Esophagus squamous epithelium (tissue), 4 donors: ENCODE measurements around the gene HOOK2.

Experiments
- POLR2A ChIP-seq, 4 donors: fragments of 450-650 bp; IDR thresholded peaks; one replicate each; pipeline ENCODE4 v1.6.1; 2017; ENCODE audit warnings: antibody characterized with exemption in 4 of 4, mild to moderate bottlenecking in 4 of 4, moderate library complexity in 3 of 4
- TF ChIP-seq, protein P1 (sequence below), 6 experiments: fragments of 450-650 bp in 4 of 6; fragments of 200-600 bp in 2 of 6; sonication (generic) in 2 of 6; IDR thresholded peaks; one replicate each; pipeline ENCODE4 v1.5.1; 2016 to 2019; ENCODE audit warnings: antibody characterized with exemption in 6 of 6, mild to moderate bottlenecking in 4 of 6, moderate library complexity in 4 of 6

DNA sequence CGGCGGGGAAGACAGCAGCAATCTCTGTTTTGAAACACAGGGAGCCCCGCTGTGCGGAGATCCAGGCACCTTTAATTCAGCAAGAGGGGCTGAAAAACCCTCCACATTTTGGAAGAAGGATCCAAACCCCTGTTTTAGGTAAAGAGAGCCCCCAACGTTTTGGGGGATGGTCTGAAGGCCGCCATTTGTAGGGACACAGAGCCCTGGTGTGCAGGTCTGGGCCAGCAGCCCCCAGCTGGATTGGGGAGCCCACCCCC is 3.5 kb upstream of the HOOK2 start:
- no peak for TF ChIP-seq POLR2A (IDR thresholded peaks at IDR 0.05)
- TF ChIP-seq, protein P1, sequence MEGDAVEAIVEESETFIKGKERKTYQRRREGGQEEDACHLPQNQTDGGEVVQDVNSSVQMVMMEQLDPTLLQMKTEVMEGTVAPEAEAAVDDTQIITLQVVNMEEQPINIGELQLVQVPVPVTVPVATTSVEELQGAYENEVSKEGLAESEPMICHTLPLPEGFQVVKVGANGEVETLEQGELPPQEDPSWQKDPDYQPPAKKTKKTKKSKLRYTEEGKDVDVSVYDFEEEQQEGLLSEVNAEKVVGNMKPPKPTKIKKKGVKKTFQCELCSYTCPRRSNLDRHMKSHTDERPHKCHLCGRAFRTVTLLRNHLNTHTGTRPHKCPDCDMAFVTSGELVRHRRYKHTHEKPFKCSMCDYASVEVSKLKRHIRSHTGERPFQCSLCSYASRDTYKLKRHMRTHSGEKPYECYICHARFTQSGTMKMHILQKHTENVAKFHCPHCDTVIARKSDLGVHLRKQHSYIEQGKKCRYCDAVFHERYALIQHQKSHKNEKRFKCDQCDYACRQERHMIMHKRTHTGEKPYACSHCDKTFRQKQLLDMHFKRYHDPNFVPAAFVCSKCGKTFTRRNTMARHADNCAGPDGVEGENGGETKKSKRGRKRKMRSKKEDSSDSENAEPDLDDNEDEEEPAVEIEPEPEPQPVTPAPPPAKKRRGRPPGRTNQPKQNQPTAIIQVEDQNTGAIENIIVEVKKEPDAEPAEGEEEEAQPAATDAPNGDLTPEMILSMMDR (IDR thresholded peaks at IDR 0.05) = no peak
